H1 (cell line): ENCODE measurements around the gene KCNH4. TPM values are rescaled to one million over a fixed set of nuclear protein-coding genes. Genes with fewer than 3 reads are reported as not detected.

ENCODE experiments used
- GTF2F1 ChIP-seq: IDR thresholded peaks from 2 replicates; pipeline ENCODE4 v1.6.1; 2012; ENCODE audit warnings: low read depth, low read length, improper control_type of control experiment, borderline replicate concordance
- RBBP5 ChIP-seq: IDR thresholded peaks from 2 replicates; pipeline ENCODE4 v1.7.1; 2012; ENCODE audit warnings: low read depth, mild to moderate bottlenecking, inconsistent platforms, low read length, moderate library complexity, borderline replicate concordance
- SUZ12 ChIP-seq: fragments of 200-600 bp; sonication (generic); IDR thresholded peaks from 2 replicates; pipeline ENCODE4 v1.6.1; 2012; ENCODE audit warnings: mild to moderate bottlenecking, inconsistent platforms, low read length, moderate library complexity, mixed read lengths
- polyA plus RNA-seq, 7 experiments: library from polyadenylated mRNA; depleted of rRNA in 3 of 7; stranded (reverse) in 5 of 7; unstranded in 2 of 7; fragments of >200 nt in 5 of 7; fragments of 200-250 nt in 2 of 7; gene quantifications; 1 replicate in 5 of 7; 2 replicates in 1 of 7; 4 replicates in 1 of 7; pipeline versions ENCODE4 v1.2.1 to v1.2.3, GENCODE V29; 2011 to 2013; ENCODE audit warnings: missing spikeins in 2 of 7, mixed read lengths in 2 of 7
- total RNA-seq: library from RNA; stranded (reverse); fragmentation: NEBNext Ultra II Directional; extraction: Animal tissue kit (Norgen Biotek cat#: 25700); gene quantifications from 2 replicates; pipeline ENCODE4 v1.2.1, GENCODE V29; 2021

Gene KCNH4
- total and polyA plus RNA-seq, 2 of the 8 experiments (the other 6 are each of a cell fraction or from before 2014, with no cell fraction given): 0.44 to 0.47 TPM

- no peak for TF ChIP-seq GTF2F1
- no peak for TF ChIP-seq RBBP5
- TF ChIP-seq SUZ12: no peak
Measured at GRCh38 chr17:42131232-42131631, 49.7 kb downstream of the KCNH4 start (continued).
